GM21515 (cell line): ENCODE data around the gene FSHR.

ENCODE experiments used
- ATAC-seq: cut with Tn5 transposase; IDR thresholded peaks from one replicate; pipeline ENCODE4 v1.9.1; 2021; ENCODE audit not compliant: unreplicated experiment

FSHR gene

DNA sequence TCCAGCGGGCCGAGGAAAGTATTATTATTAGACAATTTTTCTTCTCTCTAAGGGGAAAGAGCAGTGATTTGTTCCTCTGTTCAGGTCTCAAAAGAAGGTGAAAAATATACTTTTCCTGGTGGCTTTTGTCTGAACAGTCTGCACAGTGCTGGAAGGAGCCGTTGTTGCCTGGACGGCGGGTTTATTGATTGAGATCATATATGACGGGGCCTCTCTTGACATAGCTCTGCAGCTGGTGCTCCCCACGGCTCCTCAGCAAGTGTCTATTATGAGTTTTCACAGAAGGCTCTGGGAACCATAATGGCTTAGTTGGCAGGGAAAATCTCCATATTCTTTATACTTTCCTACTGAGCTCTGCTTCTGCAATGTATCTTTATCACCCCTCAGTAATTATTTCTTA is 42.9 kb downstream of the FSHR start:
- no peak for ATAC-seq

DNA sequence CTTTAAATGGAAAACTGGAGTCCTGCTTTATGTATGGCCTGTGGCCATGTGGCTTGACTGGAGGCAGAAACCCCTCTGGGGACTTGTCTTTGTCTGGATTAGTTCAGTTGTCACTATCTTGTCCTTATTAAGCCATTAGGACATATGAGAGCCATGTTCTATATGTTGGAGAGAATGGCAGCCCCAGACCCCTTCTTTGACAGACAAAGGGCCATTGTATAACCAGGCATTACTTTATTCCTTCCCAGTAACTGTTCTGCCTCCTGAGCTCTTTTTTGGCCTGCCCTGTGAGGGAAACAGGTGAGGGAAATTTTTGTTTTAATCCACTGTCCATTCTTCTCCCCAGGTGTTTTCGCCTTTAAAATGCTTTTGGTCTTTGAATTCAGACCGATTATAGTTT is 43.3 kb downstream of the FSHR start:
- ATAC-seq: no peak

- ATAC-seq: no peak
Measured at GRCh38 chr2:49110571-49110970, 43.7 kb downstream of the FSHR start.

DNA sequence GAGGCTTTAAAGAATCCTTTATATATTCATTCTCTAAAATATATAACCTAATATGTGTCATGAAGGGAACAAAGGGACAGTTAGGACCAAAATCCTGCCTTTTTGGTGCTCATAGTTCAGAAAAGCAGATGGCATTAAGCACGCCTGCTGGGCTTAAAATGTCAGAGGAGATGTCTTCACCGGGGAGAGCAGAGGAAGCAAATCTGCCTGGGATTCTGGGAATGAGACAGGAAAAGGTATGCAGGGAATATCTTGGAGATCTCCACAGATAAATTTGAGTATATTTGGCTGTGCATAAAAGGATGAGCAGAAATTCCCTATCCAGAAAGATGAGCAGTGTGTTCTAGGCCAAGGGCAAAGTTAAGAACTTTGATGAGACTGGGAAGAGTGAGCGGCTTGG is 45.5 kb downstream of the FSHR start:
- no peak for ATAC-seq

DNA sequence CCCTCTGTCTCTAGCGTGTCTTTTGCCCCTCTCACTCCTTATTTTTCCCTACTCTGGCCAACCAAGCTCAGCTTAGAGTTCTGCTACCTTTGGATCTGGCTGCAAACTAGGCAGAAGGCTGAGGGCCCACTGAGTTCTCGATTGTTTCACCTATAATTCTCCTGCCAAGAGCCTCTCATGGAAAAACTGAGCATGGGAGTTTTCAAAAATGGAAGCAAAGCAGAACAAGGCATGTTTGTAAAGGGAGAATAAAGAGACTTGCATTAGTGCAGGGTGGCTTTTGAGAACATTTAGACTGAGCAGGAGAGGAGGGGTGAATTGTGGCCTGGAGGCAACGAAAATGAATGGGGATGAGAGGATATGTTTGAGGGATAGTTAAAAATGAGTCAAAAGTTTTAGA is 45.9 kb downstream of the FSHR start:
- ATAC-seq: no peak

GRCh38 chr2:49105506-49105905 is 48.8 kb downstream of the FSHR start:
- no peak for ATAC-seq

DNA sequence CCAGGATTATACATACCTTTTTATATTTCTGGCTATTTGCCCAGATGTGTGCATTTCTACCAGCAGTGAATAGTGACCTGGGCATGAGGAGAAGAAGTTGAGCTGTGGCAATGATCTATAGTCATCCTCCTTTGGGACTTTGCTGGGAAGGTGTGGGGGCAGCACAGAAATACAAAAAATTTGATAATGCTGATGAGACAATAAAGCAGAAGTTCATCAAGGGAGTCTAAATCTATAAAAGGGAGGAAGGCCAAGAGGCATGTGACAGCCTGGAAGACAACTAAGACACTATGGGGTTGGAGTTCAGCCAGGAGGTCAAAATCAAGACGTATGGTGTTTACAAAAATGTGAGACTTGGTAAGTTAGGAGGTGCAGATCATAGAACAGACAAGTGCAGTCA is 52.2 kb downstream of the FSHR start:
- no peak for ATAC-seq

DNA sequence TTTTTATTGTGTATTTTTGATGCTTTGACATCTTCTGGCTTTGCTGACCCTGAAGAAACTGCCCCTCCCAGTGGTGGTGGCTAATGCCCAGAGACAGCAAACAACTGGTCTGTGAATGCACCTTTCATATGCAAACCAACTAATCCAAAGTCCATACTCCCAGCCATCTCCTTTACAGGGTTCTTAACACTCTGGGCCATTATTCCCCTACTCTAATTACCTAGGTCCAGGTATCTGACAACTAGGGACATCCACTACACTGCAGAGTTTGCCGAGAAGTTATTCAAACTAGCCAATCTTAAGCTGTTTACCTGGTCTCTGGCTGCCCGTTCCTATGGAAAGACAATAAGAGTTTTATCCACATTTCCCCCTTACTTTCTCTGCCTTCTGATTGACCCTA is 73.6 kb downstream of the FSHR start:
- ATAC-seq: no peak

DNA sequence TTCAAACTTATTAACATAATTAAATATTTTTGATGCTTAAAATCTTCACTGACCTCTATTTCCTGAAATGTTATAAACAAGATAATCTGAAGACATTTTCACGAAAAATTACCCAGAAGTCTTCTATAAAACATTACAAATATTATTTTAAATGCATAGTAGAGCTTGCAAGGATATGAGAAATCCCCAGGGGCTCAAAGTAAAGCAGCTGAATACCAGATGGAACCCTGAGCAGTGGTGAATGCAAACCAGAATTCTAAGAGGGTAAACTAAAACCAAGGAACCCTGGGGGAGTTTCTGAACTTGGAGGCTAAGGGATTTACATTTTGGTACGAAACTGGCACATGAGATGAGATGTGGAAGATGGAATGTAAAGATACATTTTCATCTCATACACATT is 83.6 kb downstream of the FSHR start:
- no peak for ATAC-seq

GRCh38 chr2:49069829-49070228 is 84.5 kb downstream of the FSHR start:
- ATAC-seq: no peak

- no peak for ATAC-seq
Measured at GRCh38 chr2:49068613-49069012, 85.7 kb downstream of the FSHR start.

DNA sequence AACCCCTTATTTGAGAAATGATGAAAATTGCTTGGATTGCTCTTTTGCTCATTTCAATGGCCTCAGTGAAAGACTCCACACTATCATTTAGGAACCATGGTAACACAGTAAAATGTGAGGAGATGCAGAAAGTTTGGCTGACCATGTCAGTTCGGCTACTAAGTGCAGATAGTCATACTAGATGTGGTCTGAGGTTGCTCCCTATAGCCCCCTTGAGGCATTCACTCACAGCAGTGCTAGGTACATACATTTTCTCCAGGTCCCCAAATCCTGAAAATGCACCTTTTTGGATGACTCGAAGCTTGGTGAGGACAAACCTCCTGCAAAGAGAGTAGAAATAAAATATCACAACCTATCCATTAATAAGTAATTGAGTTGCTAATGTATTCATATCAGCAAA is 86.3 kb downstream of the FSHR start:
- no peak for ATAC-seq

GRCh38 chr2:49053156-49053555 is 101.2 kb downstream of the FSHR start:
- no peak for ATAC-seq

GRCh38 chr2:49050265-49050664 is 104.0 kb downstream of the FSHR start:
- no peak for ATAC-seq

DNA sequence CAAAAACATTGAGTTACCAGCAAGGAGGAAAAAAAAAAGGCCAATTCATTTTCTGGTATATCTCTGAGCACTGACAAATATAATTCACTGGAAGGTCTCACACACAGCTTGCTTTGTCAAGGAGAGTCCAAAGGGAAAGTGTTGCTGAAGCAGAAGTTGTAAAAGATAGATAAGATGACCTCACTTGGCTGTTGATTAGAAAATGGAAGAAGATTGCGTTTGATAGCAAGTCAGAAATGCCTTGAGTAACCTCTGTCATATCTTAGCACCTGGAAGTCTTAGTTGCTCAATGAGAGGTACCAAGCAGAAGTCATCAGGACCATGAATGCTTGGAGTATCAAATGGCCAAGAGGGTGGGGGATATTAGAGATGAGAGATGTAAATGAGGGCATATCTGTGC is 105.2 kb downstream of the FSHR start:
- ATAC-seq: no peak

DNA sequence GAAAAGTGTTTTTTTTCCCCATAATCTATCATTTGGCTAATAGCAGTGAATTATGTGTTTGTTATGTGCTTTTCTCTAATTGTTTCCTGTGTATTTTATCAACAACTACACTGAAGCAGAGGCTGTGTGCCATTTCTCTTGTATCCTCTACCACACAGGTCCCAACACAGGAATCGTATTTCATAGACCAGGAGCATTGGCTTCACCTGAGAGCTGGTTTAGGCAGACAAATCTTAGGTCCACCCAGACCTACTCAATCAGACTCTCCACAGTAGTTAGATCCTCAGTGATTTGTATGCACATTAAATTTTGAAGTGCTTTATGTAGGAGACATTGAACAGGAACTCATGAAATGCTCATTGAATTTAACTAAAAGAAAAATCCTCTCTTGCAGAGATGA is 109.2 kb downstream of the FSHR start:
- no peak for ATAC-seq

GRCh38 chr2:49044350-49045079 is 109.8 kb downstream of the FSHR start:
- no peak for ATAC-seq

- ATAC-seq: no peak
Measured at GRCh38 chr2:49043405-49043982, 110.8 kb downstream of the FSHR start.

DNA sequence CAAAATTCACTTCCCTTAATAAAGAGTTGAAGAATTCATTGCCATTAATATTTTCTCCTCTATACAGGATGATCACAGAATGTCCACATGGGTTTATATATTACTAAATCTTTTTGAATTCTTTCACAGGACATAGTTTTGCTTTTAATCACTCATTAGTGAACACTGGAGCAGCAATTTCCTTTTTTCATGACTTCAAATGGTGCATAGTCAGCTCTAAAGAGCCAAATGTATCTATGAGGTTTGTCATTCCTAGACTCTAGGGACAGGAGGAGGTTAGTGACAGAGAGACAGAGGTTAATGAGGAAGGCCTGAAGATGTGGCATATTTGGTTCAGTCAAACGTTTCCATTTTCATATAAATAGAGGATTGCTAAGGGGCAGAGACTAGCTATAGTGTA is 111.8 kb downstream of the FSHR start:
- ATAC-seq: no peak

DNA sequence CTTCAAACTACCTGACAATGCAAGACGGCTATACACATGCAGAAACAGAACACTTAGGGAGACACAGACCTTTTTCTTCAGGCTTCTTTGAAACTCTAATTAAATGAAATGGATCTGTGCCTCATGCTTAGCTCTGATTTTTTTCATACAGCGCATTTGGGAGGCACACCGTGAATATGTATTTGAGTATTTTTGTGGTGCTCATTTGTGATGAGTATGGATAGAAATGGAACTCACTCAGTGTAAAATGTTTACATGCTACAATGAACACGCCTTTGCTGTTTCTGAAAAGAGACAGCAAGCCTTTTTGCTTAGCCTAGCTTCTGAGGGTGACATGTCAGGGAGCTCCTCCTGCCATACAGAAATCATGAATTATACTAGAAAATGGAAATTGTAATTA is 113.3 kb downstream of the FSHR start:
- no peak for ATAC-seq

DNA sequence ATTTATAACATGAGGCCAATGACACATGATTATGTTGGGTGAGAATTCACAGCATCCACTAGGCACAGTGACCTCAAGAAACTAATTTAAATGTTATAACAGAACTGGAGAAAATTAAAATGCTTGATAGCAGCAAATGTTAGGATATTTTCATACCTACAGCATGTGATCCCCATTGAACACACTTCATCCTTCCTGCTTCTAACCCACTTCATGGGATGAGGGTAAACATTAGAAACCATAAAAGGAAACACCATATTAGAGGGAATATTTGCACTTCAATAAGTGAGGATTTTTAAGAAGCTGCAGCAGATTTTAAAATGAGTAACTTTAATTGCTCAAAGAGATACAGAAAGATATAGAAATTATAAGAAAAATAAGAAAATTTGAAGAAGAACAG is 117.1 kb downstream of the FSHR start:
- no peak for ATAC-seq

- no peak for ATAC-seq
Measured at GRCh38 chr2:49035481-49035880, 118.8 kb downstream of the FSHR start.
